HCT116 (cell line): ENCODE data around the gene TSPAN11. TPM values are rescaled to one million over a fixed set of nuclear protein-coding genes. Genes with fewer than 3 reads are reported as not detected.

Experiments
- ATAC-seq: fragments of 200-7000 bp; cut with Tn5 transposase; 2 replicates; pipeline ENCODE4 v1.9.1; 2020; ENCODE audit warnings: mild to moderate bottlenecking, moderate library complexity
- BruUV-seq: library from RNA; stranded (reverse); fragments of 400-500 nt; replicated peaks from 2 replicates; lab custom pipeline; 2021; lab: Mats Ljungman, UMichigan
- CTCF ChIA-PET: fragments of 300-600 bp; sonication (Branson Sonifier 250); formaldehyde crosslinking; loops from one replicate; lab custom pipeline; 2021; ENCODE audit warnings: antibody characterized with exemption; lab: Charles Lee
- POLR2A ChIA-PET: fragments of 300-600, 350-600 bp; sonication (Branson Sonifier 250); formaldehyde crosslinking; loops from one replicate; lab custom pipeline; 2021; ENCODE audit warnings: antibody characterized with exemption; lab: Charles Lee
- RAD21 ChIA-PET, 2 experiments: fragments of 300-600 bp; sonication (Branson Sonifier 250); formaldehyde crosslinking; loops; one replicate each; lab custom pipeline; 2023; ENCODE audit warnings: low total read pairs in 2 of 2; ENCODE audit not compliant: uncharacterized antibody in 2 of 2, unreplicated experiment in 2 of 2, low non-redundant PET in 1 of 2; lab: Charles Lee
- DNase-seq: peaks from one replicate; pipeline ENCODE4 v3.0.0-alpha.2; 2010; ENCODE audit warnings: low read depth, low spot score
- H2AFZ ChIP-seq: fragments of 200-600 bp; shearing (Covaris generic), sonication (generic); 2 replicates; pipeline ENCODE4 v1.6.1; 2017; ENCODE audit warnings: low read depth, mixed run types, mixed read lengths, antibody characterized with exemption, low read length; ENCODE audit not compliant: poor library complexity, severe bottlenecking
- H3K27ac ChIP-seq: 2 replicates; pipeline ENCODE4 v1.5.1; 2012; ENCODE audit warnings: low read depth, low read length
- H3K27me3 ChIP-seq: fragments of 200-600 bp; sonication (generic); 2 replicates; pipeline ENCODE4 v1.6.1; 2016; ENCODE audit warnings: mixed run types, low read length, mixed read lengths; ENCODE audit not compliant: insufficient read depth
- H3K36me3 ChIP-seq, 2 experiments: fragments of 200-500 bp in 1 of 2; fragments of 200-600 bp in 1 of 2; sonication (Bioruptor generic) in 1 of 2; sonication (generic) in 1 of 2; 2 replicates each; pipeline versions ENCODE4 v1.5.1 to v1.6.1; 2014 to 2016; ENCODE audit warnings: low read length in 2 of 2, inconsistent platforms in 1 of 2, mixed read lengths in 1 of 2, mixed run types in 1 of 2; ENCODE audit not compliant: insufficient read depth in 2 of 2, control insufficient read depth in 1 of 2
- H3K4me1 ChIP-seq, 2 experiments: fragments of 200-600 bp in 1 of 2; sonication (generic) in 1 of 2; 2 replicates each; pipeline versions ENCODE4 v1.5.1 to v1.6.1; 2012 to 2017; ENCODE audit warnings: low read length in 2 of 2, inconsistent platforms in 1 of 2, mild to moderate bottlenecking in 1 of 2, mixed read lengths in 1 of 2, mixed run types in 1 of 2, moderate library complexity in 1 of 2; ENCODE audit not compliant: insufficient read depth in 2 of 2, control insufficient read depth in 1 of 2
- H3K4me2 ChIP-seq: fragments of 200-600 bp; sonication (generic); 2 replicates; pipeline ENCODE4 v1.6.1; 2017; ENCODE audit warnings: mixed run types, low read length, mixed read lengths
- H3K4me3 ChIP-seq, 2 experiments: fragments of 200-600 bp in 1 of 2; sonication (generic) in 1 of 2; replicated peaks in 1 of 2; 2 replicates each; pipeline ENCODE4 v1.5.1; 2011 to 2016; ENCODE audit warnings: low read length in 2 of 2, control low read depth in 1 of 2, low read depth in 1 of 2, mild to moderate bottlenecking in 1 of 2, mixed read lengths in 1 of 2, mixed run types in 1 of 2
- H3K79me2 ChIP-seq: fragments of 200-600 bp; sonication (generic); 2 replicates; pipeline ENCODE4 v1.6.1; 2017; ENCODE audit warnings: mild to moderate bottlenecking, mixed run types, low read length, moderate library complexity, mixed read lengths; ENCODE audit not compliant: insufficient read depth
- H3K9ac ChIP-seq: fragments of 200-600 bp; sonication (generic); 2 replicates; pipeline ENCODE4 v1.6.1; 2016; ENCODE audit warnings: low read length, mixed read lengths
- H3K9me2 ChIP-seq: fragments of 200-600 bp; sonication (generic), shearing (Covaris generic); 2 replicates; pipeline ENCODE4 v1.6.1; 2017; ENCODE audit warnings: mixed run types, mild to moderate bottlenecking, moderate library complexity; ENCODE audit not compliant: insufficient read depth
- H3K9me3 ChIP-seq, 2 experiments: fragments of 200-500 bp in 1 of 2; fragments of 200-600 bp in 1 of 2; sonication (Bioruptor generic) in 1 of 2; sonication (generic) in 1 of 2; 2 replicates each; pipeline ENCODE4 v1.6.1; 2014 to 2017; ENCODE audit warnings: low read length in 2 of 2, mixed read lengths in 2 of 2, inconsistent platforms in 1 of 2, low read depth in 1 of 2, mild to moderate bottlenecking in 1 of 2, mixed run types in 1 of 2, moderate library complexity in 1 of 2; ENCODE audit not compliant: control insufficient read depth in 1 of 2, insufficient read depth in 1 of 2
- H4K20me1 ChIP-seq: fragments of 200-600 bp; sonication (generic), shearing (Covaris generic); 2 replicates; pipeline ENCODE4 v1.6.1; 2017; ENCODE audit warnings: mixed run types, mild to moderate bottlenecking, moderate library complexity; ENCODE audit not compliant: insufficient read depth
- CBX3 ChIP-seq: IDR thresholded peaks from 2 replicates; pipeline ENCODE4 v1.6.1; 2012; ENCODE audit warnings: low read depth
- CEBPB ChIP-seq: IDR thresholded peaks from 2 replicates; pipeline ENCODE4 v1.6.1; 2012; ENCODE audit warnings: low read depth
- EZH2phosphoT487 ChIP-seq: fragments of 200-600 bp; IDR thresholded peaks from 2 replicates; pipeline ENCODE4 v1.6.1; 2018; ENCODE audit warnings: antibody characterized with exemption, borderline replicate concordance
- TCF7L2 ChIP-seq: IDR thresholded peaks from 2 replicates; pipeline ENCODE4 v1.7.0; 2011; ENCODE audit warnings: borderline replicate concordance, inconsistent platforms; ENCODE audit not compliant: insufficient read depth, insufficient read length; ENCODE audit errors: extremely low read depth
- YY1 ChIP-seq: IDR thresholded peaks from 2 replicates; pipeline ENCODE4 v1.6.1; 2011; ENCODE audit warnings: low read length, low read depth, moderate library complexity, mild to moderate bottlenecking; ENCODE audit not compliant: insufficient replicate concordance; ENCODE audit errors: extremely low read depth
- ZNF274 ChIP-seq: fragments of 200-500 bp; sonication (Bioruptor generic); IDR thresholded peaks from 2 replicates; pipeline ENCODE4 v1.6.1; 2014; ENCODE audit warnings: mild to moderate bottlenecking, low read depth, low read length, inconsistent platforms
- intact Hi-C: fragments of 100-400 bp; cut with micrococcal nuclease; formaldehyde crosslinking; loops from 2 replicates; pipeline ENCODE4 v1.10.0; 2022
- total RNA-seq: library from RNA; stranded (reverse); gene quantifications from one replicate; pipeline ENCODE4 v1.2.1, GENCODE V29; 2021; ENCODE audit not compliant: unreplicated experiment
- TF ChIP-seq, protein P1 (sequence below): IDR thresholded peaks from 2 replicates; pipeline ENCODE4 v1.6.1; 2011; ENCODE audit warnings: mild to moderate bottlenecking, low read length, moderate library complexity; ENCODE audit not compliant: insufficient replicate concordance; ENCODE audit errors: extremely low read depth
- TF ChIP-seq, protein P2 (sequence below): IDR thresholded peaks from 2 replicates; pipeline ENCODE4 v1.6.1; 2012

Gene TSPAN11
- total RNA-seq, 1 experiment from 2014 or later = not detected

DNA sequence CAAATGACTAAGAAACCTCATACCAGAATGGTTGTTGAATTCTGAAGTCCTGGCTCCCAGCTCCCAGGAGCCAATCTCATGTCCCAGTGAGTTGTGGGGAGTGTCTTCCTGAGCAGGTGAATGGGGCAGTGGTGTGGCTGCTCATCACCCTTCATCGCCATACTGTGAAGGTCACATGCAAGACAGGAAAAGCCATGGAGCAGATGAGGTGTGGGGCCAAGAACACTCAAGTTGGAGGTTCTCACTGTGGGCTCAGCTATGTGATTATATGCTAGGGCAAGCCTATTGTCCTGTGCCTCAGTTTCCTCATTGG, 16.6 kb upstream of the TSPAN11 start (continued):
- TF ChIP-seq, protein P1, sequence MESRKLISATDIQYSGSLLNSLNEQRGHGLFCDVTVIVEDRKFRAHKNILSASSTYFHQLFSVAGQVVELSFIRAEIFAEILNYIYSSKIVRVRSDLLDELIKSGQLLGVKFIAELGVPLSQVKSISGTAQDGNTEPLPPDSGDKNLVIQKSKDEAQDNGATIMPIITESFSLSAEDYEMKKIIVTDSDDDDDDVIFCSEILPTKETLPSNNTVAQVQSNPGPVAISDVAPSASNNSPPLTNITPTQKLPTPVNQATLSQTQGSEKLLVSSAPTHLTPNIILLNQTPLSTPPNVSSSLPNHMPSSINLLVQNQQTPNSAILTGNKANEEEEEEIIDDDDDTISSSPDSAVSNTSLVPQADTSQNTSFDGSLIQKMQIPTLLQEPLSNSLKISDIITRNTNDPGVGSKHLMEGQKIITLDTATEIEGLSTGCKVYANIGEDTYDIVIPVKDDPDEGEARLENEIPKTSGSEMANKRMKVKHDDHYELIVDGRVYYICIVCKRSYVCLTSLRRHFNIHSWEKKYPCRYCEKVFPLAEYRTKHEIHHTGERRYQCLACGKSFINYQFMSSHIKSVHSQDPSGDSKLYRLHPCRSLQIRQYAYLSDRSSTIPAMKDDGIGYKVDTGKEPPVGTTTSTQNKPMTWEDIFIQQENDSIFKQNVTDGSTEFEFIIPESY = no peak
- TF ChIP-seq CBX3 (no peak), YY1 (no peak), ZNF274 (no peak), TCF7L2 (no peak)

DNA sequence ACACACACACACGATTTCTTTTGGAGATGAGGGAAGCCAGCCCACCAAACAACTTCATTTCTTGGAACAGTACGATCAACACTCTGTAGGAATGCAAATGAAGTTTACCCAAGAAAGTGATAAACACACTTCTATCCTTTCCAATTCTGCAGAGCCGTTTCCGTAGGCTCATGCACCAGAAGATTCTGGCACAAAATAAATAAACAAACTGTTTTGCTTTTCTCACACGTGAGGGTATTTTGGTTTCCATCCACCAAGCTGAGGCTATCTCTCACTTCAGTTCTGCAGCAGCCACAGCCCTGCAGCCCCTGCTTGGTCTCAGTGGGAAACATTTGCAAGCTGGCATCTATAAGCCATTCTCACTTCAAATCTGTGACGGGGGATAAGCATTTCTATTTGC, 15.3 kb upstream of the TSPAN11 start:
- RAD21 ChIA-PET = no interaction called here
- no peak overlapping the region for H3K27ac ChIP-seq

More for the DNA sequence above, 15.3 kb upstream of the TSPAN11 start:
- H3K9me2 ChIP-seq = no peaks in the 10 kb centered on the region
- H3K27me3 ChIP-seq = no peaks in the 10 kb centered on the region
- POLR2A ChIA-PET = no interaction called here
- H3K4me1 ChIP-seq = no peaks in the 10 kb centered on the region
- no peaks in the 10 kb centered on the region for H3K79me2 ChIP-seq
- no peak overlapping the region for H2AFZ ChIP-seq
- no peaks in the 10 kb centered on the region for H3K9me3 ChIP-seq
- no peak for ATAC-seq
- H3K4me2 ChIP-seq = no peak overlapping the region
- CTCF ChIA-PET = no interaction called here
- intact Hi-C loops = no loop called here
- H4K20me1 ChIP-seq = no peaks in the 10 kb centered on the region
- TF ChIP-seq EZH2phosphoT487 (no peak), CEBPB (no peak)
- TF ChIP-seq, protein P2, sequence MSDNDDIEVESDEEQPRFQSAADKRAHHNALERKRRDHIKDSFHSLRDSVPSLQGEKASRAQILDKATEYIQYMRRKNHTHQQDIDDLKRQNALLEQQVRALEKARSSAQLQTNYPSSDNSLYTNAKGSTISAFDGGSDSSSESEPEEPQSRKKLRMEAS = no peak
- DNase-seq = no peak
- no peak overlapping the region for H3K9ac ChIP-seq
- no peaks in the 10 kb centered on the region for H3K36me3 ChIP-seq
- BruUV-seq = no TSS peak
- no peak overlapping the region for H3K4me3 ChIP-seq
